Immature natural killer cell (primary cell): ENCODE measurements around the gene DENND2C. TPM values are rescaled to one million over a fixed set of nuclear protein-coding genes. Genes with fewer than 3 reads are reported as not detected.
"Not testable (repeated sequence)": the region's sequence is repeated elsewhere in the genome, so short reads cannot be mapped to it uniquely, and the experiment has no call there.

Experiments
- DNase-seq, 3 donors: peaks; one replicate each; pipeline ENCODE4 v3.0.0; 2022; ENCODE audit warnings: mixed read lengths in 1 of 3
- H3K27ac Mint-ChIP-seq, 6 donors: one replicate each; pipeline ENCODE4 v1.8.0; 2020; ENCODE audit warnings: mixed read lengths in 6 of 6, mild to moderate bottlenecking in 5 of 6, inconsistent platforms in 4 of 6, moderate library complexity in 3 of 6
- H3K27me3 Mint-ChIP-seq, 3 donors: one replicate each; pipeline ENCODE4 v1.8.0; 2020 to 2021; ENCODE audit warnings: low read depth in 3 of 3, mild to moderate bottlenecking in 3 of 3, mixed read lengths in 3 of 3, moderate library complexity in 3 of 3, inconsistent platforms in 1 of 3
- H3K36me3 Mint-ChIP-seq, 3 donors: one replicate each; pipeline ENCODE4 v1.8.0; 2020; ENCODE audit warnings: mixed read lengths in 3 of 3, inconsistent platforms in 2 of 3, mild to moderate bottlenecking in 2 of 3
- H3K4me1 Mint-ChIP-seq, 2 donors: one replicate each; pipeline ENCODE4 v1.8.0; 2020; ENCODE audit warnings: inconsistent platforms in 2 of 2, mild to moderate bottlenecking in 2 of 2, mixed read lengths in 2 of 2, moderate library complexity in 1 of 2
- H3K4me3 Mint-ChIP-seq, 5 donors: one replicate each; pipeline ENCODE4 v1.8.0; 2020; ENCODE audit warnings: mild to moderate bottlenecking in 5 of 5, mixed read lengths in 5 of 5, inconsistent platforms in 3 of 5, moderate library complexity in 3 of 5
- H3K9me3 Mint-ChIP-seq, 6 donors: one replicate each; pipeline ENCODE4 v1.8.0; 2020; ENCODE audit warnings: mild to moderate bottlenecking in 6 of 6, mixed read lengths in 6 of 6, inconsistent platforms in 4 of 6, moderate library complexity in 3 of 6
- polyA plus RNA-seq, 3 donors: library from polyadenylated mRNA; unstranded; fragments of 300-500 nt; fragmentation: Illumina TruSeq; gene quantifications; one replicate each; pipeline ENCODE4 v1.2.3, GENCODE V29; 2021

DENND2C gene
- polyA plus RNA-seq, 3 donors from 2014 or later, result 0.28 to 0.81 (median 0.54) TPM

DNA sequence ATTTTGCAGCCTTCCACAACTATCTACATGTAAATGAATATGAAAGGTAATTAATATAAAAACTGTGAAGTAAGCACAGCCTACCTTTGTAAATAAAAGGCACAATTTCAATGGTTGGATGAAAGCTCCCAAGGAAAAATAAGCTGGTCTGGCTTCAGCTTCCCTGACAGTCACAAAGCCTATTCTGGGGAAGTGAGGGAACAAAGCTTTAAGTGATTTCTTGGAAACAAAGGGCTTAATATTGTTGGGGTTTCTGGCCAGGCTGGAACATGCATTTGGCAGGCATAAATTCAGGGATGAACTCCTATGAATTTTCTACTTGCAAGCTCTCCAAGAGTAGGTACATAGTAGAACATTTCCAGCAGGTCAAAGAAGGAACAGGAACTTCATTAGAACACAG is 105.7 kb downstream of the DENND2C start:
- Mint-ChIP-seq H3K27me3 (no peaks in the 10 kb centered on the region), H3K4me1 (no peaks in the 10 kb centered on the region), H3K9me3 (no peaks in the 10 kb centered on the region), H3K4me3 (no peak overlapping the region), H3K36me3 (peaks cover 25 to 43% (median 35%) of the 10 kb centered on the region in 3 donors), H3K27ac (no peak overlapping the region)
- no peak for DNase-seq

GRCh38 chr1:114562978-114563510 is 106.8 kb downstream of the DENND2C start:
- not testable (repeated sequence) for H3K27me3 Mint-ChIP-seq, H3K4me3 Mint-ChIP-seq, DNase-seq, H3K9me3 Mint-ChIP-seq, H3K27ac Mint-ChIP-seq, H3K4me1 Mint-ChIP-seq
- peaks cover 20 to 33% (median 33%) of the 10 kb centered on the region in 3 donors for H3K36me3 Mint-ChIP-seq

GRCh38 chr1:114561333-114561732 is 108.5 kb downstream of the DENND2C start:
- DNase-seq, result no peak
- Mint-ChIP-seq H3K36me3 (peaks cover 17 to 20% (median 19%) of the 10 kb centered on the region in 3 donors), H3K9me3 (no peaks in the 10 kb centered on the region), H3K27me3 (no peaks in the 10 kb centered on the region), H3K4me3 (no peak overlapping the region), H3K27ac (no peak overlapping the region), H3K4me1 (no peaks in the 10 kb centered on the region)

- Mint-ChIP-seq H3K36me3 (peaks cover 0 to 2% (median 2%) of the 10 kb centered on the region in 3 donors), H3K27me3 (no peaks in the 10 kb centered on the region), H3K27ac (no peak overlapping the region), H3K9me3 (no peaks in the 10 kb centered on the region), H3K4me1 (no peaks in the 10 kb centered on the region), H3K4me3 (no peak overlapping the region)
- DNase-seq, result no peak
These were observed 110.5 kb downstream of the DENND2C start for GRCh38 chr1:114559356-114559755.

- no peaks in the 10 kb centered on the region for H3K4me1 Mint-ChIP-seq
- no peak overlapping the region for H3K27ac Mint-ChIP-seq
- H3K9me3 Mint-ChIP-seq, result no peaks in the 10 kb centered on the region
- H3K36me3 Mint-ChIP-seq, result no peaks in the 10 kb centered on the region
- DNase-seq, result peak in 2 of 3 donors; percentile 17 to 27
- H3K4me3 Mint-ChIP-seq, result no peak overlapping the region
- H3K27me3 Mint-ChIP-seq, result no peaks in the 10 kb centered on the region
These were observed 111.3 kb downstream of the DENND2C start for GRCh38 chr1:114558544-114558943.

GRCh38 chr1:114554577-114554976 is 115.3 kb downstream of the DENND2C start:
- Mint-ChIP-seq H3K36me3 (peaks cover 0 to 4% (median 0%) of the 10 kb centered on the region in 3 donors), H3K27me3 (peaks cover 0 to 1% (median 1%) of the 10 kb centered on the region in 3 donors), H3K9me3 (no peaks in the 10 kb centered on the region), H3K27ac (no peak overlapping the region), H3K4me1 (no peaks in the 10 kb centered on the region), H3K4me3 (no peak overlapping the region)
- no peak for DNase-seq

DNA sequence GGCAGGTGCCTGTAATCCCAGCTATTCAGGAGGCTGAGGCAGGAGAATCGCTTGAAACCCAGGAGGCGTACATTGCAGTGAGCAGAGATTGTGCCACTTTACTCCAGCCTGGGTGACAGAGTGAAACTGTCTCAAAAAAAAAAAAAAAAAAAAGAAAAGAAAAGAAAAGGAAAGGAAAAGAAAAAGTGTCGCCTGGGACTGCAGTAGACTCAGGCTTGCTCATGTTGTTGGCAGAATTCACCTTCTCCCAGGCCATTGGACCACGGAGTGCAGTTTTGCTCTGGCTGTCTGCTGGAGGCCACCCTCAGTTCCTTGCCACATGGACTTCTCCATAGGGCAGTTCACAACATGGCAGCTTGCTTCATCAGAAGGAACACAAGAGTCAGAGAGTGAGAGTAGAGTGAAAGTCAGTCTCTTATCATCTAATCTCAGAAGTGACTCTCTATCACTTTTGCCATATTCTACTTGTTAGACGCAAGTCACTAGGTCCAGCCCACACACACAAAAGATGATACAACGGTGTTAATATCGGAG is 117.7 kb downstream of the DENND2C start:
- Mint-ChIP-seq H3K4me3 (no peak overlapping the region), H3K36me3 (peaks cover 0 to 4% (median 0%) of the 10 kb centered on the region in 3 donors), H3K27me3 (peaks cover 0 to 1% (median 1%) of the 10 kb centered on the region in 3 donors), H3K9me3 (no peaks in the 10 kb centered on the region), H3K27ac (no peak overlapping the region), H3K4me1 (no peaks in the 10 kb centered on the region)
- no peak for DNase-seq

DNA sequence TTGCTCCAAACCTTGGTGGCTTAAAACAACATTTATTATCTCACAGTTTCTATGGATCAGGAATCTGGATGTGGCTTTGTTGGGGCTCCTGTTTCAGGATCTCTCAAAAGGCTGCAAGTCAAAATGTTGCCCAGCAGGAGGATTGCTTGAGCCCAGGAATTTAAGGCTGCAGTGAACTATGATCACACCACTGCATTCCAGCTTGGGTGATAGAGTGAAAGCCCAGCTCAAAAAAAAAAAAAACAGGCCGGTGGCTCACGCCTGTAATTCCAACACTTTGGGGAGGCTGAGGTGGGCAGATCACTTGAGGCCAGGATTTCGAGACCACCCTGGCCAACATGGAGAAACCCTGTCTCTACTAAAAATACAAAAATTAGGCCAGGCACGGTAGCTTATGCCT is 118.4 kb downstream of the DENND2C start:
- H3K4me3 Mint-ChIP-seq, result no peak overlapping the region
- peaks cover 0 to 1% (median 1%) of the 10 kb centered on the region in 3 donors for H3K27me3 Mint-ChIP-seq
- no peak overlapping the region for H3K27ac Mint-ChIP-seq
- peaks cover 0 to 4% (median 0%) of the 10 kb centered on the region in 3 donors for H3K36me3 Mint-ChIP-seq
- DNase-seq, result no peak
- H3K9me3 Mint-ChIP-seq, result no peaks in the 10 kb centered on the region
- H3K4me1 Mint-ChIP-seq, result no peaks in the 10 kb centered on the region

- Mint-ChIP-seq H3K4me1 (no peaks in the 10 kb centered on the region), H3K27me3 (peaks cover 0 to 1% (median 1%) of the 10 kb centered on the region in 3 donors), H3K9me3 (no peaks in the 10 kb centered on the region), H3K36me3 (peaks cover 0 to 4% (median 0%) of the 10 kb centered on the region in 3 donors), H3K27ac (no peak overlapping the region), H3K4me3 (no peak overlapping the region)
- DNase-seq, result no peak
These were observed 119.5 kb downstream of the DENND2C start for GRCh38 chr1:114550336-114550735.

DNA sequence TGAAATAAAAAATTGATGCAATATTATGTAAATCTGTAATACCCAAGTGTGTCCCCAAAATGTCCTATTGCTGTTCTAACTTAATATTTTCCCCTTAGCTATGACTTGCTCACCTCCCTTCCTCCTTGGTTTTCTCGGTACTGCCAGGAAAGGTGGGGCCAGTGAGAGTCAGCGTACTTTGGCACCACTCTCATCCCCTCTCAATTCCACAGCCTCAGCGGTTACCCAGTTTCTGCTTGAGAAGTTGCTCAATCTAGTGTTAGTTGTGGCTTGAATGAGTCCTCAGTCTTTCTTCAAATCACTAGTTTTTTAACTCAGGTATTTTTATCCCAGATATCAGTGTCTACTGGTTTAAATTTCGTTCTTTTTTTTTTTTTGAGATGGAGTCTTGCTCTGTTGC is 120.7 kb downstream of the DENND2C start:
- H3K27ac Mint-ChIP-seq, result no peak overlapping the region
- no peaks in the 10 kb centered on the region for H3K9me3 Mint-ChIP-seq
- H3K27me3 Mint-ChIP-seq, result peaks cover 0 to 3% (median 1%) of the 10 kb centered on the region in 3 donors
- no peak overlapping the region for H3K4me3 Mint-ChIP-seq
- no peaks in the 10 kb centered on the region for H3K4me1 Mint-ChIP-seq
- peaks cover 0 to 4% (median 0%) of the 10 kb centered on the region in 3 donors for H3K36me3 Mint-ChIP-seq
- DNase-seq, result no peak

- H3K27me3 Mint-ChIP-seq, result peaks cover 0 to 1% (median 1%) of the 10 kb centered on the region in 3 donors
- H3K36me3 Mint-ChIP-seq, result peaks cover 0 to 4% (median 0%) of the 10 kb centered on the region in 3 donors
- H3K4me1 Mint-ChIP-seq, result no peaks in the 10 kb centered on the region
- DNase-seq, result no peak
- H3K9me3 Mint-ChIP-seq, result no peaks in the 10 kb centered on the region
- no peak overlapping the region for H3K27ac Mint-ChIP-seq
- no peak overlapping the region for H3K4me3 Mint-ChIP-seq
These were observed 122.8 kb downstream of the DENND2C start for GRCh38 chr1:114547076-114547475.

GRCh38 chr1:114545796-114546195 is 124.1 kb downstream of the DENND2C start:
- no peaks in the 10 kb centered on the region for H3K4me1 Mint-ChIP-seq
- H3K27ac Mint-ChIP-seq, result no peak overlapping the region

GRCh38 chr1:114545315-114545714 is 124.5 kb downstream of the DENND2C start:
- no peak for DNase-seq
- H3K27ac Mint-ChIP-seq, result no peak overlapping the region
- H3K36me3 Mint-ChIP-seq, result no peaks in the 10 kb centered on the region
- H3K4me1 Mint-ChIP-seq, result no peaks in the 10 kb centered on the region
- H3K9me3 Mint-ChIP-seq, result no peaks in the 10 kb centered on the region
- no peak overlapping the region for H3K4me3 Mint-ChIP-seq
- H3K27me3 Mint-ChIP-seq, result peaks cover 0 to 3% (median 1%) of the 10 kb centered on the region in 3 donors

More at GRCh38 chr1:114545796-114546195, 124.1 kb downstream of the DENND2C start:
- peaks cover 0 to under 1% (median 0%) of the 10 kb centered on the region in 3 donors for H3K36me3 Mint-ChIP-seq
- H3K27me3 Mint-ChIP-seq, result peaks cover 0 to 1% (median 1%) of the 10 kb centered on the region in 3 donors
- no peaks in the 10 kb centered on the region for H3K9me3 Mint-ChIP-seq
- DNase-seq, result no peak
- H3K4me3 Mint-ChIP-seq, result no peak overlapping the region

- Mint-ChIP-seq H3K36me3 (no peaks in the 10 kb centered on the region), H3K27ac (no peak overlapping the region), H3K9me3 (no peaks in the 10 kb centered on the region), H3K27me3 (peaks cover 0 to 2% (median 1%) of the 10 kb centered on the region in 3 donors), H3K4me1 (no peaks in the 10 kb centered on the region), H3K4me3 (no peak overlapping the region)
- no peak for DNase-seq
These were observed 129.0 kb downstream of the DENND2C start for GRCh38 chr1:114540821-114541220.

GRCh38 chr1:114540272-114540671 is 129.6 kb downstream of the DENND2C start:
- Mint-ChIP-seq H3K9me3 (no peaks in the 10 kb centered on the region), H3K27ac (no peak overlapping the region), H3K27me3 (peaks cover 0 to 2% (median 1%) of the 10 kb centered on the region in 3 donors), H3K4me1 (no peaks in the 10 kb centered on the region), H3K4me3 (no peak overlapping the region), H3K36me3 (no peaks in the 10 kb centered on the region)
- no peak for DNase-seq
